Hematopoietic multipotent progenitor cell treated with erythropoietin and hydrocortisone succinate and interleukin-3 and kit ligand, for 15 days (in vitro differentiated cells): ENCODE results near the gene MRPL27.
"Not testable (repeated sequence)": the region's sequence is repeated elsewhere in the genome, so short reads cannot be mapped to it uniquely, and the experiment has no call there.

Experiments
- DNase-seq: peaks from one replicate; pipeline ENCODE4 v3.0.0-alpha.2; 2015; ENCODE audit warnings: low spot score

MRPL27 gene

DNA sequence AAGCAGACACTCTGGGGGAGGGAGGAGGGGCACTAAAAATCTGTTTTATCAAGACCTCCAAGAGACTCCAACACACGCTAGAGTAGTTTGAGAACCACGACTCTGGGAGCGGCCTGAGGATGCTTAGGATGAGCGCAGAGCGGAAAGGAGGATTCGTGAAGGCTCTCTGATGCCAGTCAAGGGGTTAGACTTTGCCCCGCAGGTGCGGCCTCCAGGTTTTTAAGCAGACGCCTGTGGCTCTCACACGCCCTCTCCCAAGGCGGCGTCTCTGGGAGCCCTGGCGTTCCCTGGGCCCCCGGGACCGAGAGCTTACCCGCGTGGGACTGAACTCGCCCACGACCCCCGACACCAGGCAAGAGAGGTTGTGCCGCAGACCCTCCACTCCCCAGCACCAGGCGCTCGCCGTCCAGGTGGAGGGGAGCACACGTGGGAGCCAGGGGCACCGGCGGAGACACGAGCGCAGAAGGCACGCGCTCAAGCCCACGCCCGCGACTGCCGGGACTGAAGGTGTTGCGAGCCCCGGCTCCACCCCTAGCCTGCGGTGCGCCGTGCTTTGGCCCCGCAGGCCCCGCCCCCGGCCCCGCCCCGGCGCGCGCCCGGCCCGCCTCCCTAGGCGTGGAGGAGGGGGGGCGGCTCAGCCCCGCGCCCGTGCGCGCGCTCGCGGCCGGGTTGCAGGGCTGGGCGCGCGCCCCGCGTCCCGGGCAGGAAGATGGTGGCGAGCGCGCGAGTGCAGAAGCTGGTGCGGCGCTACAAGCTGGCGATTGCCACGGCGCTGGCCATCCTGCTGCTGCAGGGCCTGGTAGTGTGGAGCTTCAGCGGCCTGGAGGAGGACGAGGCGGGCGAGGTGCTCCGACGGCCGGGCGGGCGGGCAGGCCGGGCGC, 27.3 kb downstream of the MRPL27 start, which contains the start of gene XYLT2:
Gene XYLT2, plus strand, starts transcription at position 695 of the 881 bp plus-strand sequence. Its CDS starts 15 bp downstream, at position 710.
- peak; percentile 86 for DNase-seq

- no peak for DNase-seq
Measured at GRCh38 chr17:50344731-50345365, 28.1 kb downstream of the MRPL27 start.

GRCh38 chr17:50339381-50339780, 33.6 kb downstream of the MRPL27 start:
- no peak for DNase-seq

DNA sequence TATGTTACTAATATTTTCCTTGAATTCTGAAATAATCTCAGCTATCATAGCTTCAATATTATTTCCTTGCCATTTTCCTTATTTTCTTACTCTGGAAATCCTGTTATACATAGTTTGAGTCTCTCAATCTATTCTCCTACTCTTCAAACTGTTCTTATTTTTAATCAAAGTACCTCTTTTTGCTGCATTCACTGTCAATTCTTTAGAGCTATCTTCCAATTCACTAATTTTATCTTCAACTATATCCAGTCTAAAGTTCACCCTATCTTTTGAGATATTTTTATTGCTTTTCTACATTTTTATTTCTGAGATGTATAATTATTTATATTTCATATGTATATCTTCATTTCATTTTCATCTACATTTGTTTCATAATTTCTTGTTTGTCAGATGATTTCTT, 34.3 kb downstream of the MRPL27 start:
- no peak for DNase-seq

GRCh38 chr17:50337956-50338355, 35.0 kb downstream of the MRPL27 start:
- no peak for DNase-seq

- DNase-seq = not testable (repeated sequence)
Measured at GRCh38 chr17:50333291-50334057, 39.5 kb downstream of the MRPL27 start.

DNA sequence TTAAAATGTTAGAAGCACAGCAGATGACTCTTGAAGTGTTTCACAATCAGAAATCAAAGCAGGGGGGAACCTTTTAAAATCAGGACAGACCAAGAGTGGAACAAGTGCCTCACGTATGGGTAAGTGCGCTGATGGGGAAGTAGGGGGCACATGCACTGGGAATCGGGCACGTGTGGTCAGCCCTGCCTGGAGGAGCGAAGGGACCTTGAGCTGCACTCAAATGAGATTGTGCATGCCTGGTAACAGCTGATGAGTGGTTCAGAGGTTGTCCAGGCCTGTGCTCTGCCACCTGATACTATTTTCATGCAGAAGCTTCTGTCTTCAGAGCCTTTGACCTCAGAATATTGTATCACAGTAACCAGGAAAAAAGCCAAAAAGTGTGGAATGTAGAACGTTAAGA, 40.8 kb downstream of the MRPL27 start:
- no peak for DNase-seq

DNA sequence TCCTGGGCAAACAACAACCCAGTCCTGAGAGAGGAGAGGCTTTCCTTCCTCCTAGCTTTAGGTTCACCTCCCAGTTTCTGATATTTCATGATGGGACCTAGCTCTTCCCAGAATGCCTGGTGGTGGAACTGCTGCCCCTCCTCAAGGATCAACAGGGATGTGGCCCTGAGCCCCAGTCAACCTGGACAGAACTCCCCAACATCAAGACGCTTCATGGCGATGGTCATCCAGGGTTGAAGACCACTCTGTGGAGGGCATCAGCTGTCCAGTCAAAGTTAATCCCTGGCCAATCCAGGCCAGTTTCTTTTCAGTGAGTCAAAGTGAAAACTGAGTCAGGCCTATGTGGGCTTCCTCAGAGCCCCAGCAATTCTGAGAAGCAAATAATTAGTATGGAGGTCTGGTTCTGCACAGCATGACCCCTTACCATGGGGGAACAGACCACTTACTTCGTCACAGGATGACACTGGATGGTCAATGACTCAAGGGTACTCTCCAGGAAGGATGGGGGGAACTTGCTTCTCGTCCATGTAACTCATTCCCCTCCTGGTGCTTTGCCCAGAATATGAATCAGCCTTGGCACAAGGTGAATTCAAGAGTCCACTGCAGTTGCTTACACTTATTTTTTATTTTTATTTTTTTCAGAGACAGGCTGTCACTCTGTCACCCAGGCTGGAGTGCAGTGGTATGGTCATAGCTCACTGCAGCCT, 41.7 kb downstream of the MRPL27 start:
- DNase-seq = no peak

- DNase-seq = no peak
Measured at GRCh38 chr17:50330151-50330775, 42.7 kb downstream of the MRPL27 start.

GRCh38 chr17:50329716-50330115, 43.3 kb downstream of the MRPL27 start:
- DNase-seq = no peak

DNA sequence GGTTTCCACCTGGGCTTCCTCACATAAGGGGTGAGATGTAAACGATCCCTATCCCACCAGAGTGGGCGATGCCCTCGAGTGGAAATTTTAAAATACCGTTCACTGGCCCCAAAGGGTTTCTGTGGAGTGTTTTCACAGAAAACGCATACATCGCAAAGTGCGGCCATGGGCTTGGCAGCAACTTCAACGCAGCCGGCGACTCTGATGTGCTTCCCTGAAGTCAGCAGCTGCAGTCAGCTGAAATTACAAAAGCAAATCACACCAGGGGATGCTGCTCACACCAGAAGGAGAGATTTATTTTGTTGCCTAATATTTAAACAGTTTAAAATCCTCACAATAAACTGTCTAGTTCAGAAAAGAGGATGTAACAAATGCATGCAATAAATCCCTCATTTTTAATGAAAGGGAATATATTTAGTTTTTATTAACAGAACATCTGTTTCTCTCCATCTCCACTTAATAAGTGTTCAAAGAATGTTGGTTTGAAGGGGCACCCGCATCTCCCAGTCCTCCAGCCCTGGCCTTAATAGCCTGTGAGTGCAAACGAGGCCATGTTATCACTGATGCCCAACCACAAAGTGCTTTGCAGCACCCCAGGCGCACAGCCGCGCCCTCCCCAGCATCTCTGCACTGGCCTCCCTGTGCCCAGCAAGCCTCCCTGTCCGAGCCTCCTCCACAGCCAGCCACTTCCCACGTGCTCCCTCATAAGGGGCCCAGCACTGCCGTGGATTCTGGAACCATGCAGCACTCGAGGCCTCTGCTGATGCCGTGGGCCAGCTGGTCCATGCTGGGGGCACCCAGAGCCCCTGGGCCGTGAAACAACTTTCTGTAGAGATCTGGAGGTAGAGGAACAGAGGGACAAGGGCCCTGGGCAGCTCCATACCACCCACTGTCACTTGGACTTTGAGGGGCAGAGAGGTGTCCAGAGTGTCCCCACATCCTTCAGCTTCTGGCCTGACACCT, 44.3 kb downstream of the MRPL27 start:
- DNase-seq = no peak

- no peak for DNase-seq
Measured at GRCh38 chr17:50326831-50327364, 46.1 kb downstream of the MRPL27 start.

GRCh38 chr17:50325906-50326305, 47.1 kb downstream of the MRPL27 start:
- DNase-seq = no peak

DNA sequence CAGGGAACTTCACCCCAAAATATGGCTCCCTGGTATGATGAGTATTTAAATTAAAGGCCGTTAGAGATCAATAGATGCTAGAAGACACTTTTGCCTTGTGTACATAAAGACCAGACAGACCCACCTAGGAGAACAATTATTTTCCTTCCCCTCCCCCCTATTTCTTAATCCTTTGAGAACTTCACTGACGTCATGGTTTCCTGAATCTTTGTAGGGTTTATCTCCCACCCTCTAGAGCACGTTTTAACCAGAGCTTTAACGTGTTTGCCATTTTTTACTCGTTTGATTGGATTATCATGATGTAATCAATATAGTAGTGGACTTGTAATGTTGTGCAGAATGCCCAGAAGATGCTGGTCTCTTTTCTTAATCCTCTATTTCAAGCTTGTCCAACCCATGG, 49.9 kb downstream of the MRPL27 start:
- no peak for DNase-seq

GRCh38 chr17:50322271-50322670, 50.7 kb downstream of the MRPL27 start:
- no peak for DNase-seq

GRCh38 chr17:50319306-50320004, 53.5 kb downstream of the MRPL27 start:
- no peak for DNase-seq

DNA sequence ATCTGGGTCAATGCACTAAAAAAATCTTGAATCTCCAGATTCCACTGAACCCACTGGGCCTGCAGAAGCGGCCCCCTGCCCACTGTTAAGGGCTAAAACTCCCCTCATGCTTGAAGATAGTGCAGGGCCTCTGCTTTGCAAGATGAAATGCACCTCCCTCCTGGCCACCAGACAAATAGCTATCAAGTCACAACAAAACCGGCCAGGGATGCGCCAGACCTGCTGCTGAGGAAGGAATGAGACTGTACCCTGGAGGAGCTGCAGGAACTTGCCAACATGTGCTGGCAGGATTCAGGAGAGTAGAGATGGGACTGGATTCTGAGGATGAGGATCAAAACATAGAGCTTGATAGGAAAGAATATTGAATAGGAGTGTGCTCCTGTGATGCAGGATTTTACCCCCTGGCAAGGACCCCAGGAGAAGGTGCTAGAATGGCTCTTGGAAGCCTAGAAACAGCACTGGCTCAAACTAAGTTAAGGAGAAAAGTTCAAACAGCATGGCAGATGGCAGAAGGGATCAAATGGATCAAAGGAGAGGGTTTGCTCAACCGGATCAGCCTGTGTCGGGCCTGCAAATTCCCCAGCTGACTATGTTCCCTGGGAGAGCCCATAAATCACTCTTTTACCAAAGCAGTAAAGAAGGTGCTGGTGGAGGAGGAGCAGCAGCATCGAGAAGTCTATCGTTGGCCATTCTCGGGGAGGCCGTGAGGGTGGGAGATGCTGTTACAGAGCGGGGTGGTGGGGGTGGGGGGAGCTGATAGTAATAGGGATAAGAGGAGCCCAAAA, 54.3 kb downstream of the MRPL27 start:
- no peak for DNase-seq
